ENCODE data around the gene TSHZ2. TPM values are rescaled to one million over a fixed set of nuclear protein-coding genes. Genes with fewer than 3 reads are reported as not detected.

Gene TSHZ2
- total RNA-seq, 4 donors from 2014 or later, result 4.0 to 57.8 (median 10.3) TPM

DNA sequence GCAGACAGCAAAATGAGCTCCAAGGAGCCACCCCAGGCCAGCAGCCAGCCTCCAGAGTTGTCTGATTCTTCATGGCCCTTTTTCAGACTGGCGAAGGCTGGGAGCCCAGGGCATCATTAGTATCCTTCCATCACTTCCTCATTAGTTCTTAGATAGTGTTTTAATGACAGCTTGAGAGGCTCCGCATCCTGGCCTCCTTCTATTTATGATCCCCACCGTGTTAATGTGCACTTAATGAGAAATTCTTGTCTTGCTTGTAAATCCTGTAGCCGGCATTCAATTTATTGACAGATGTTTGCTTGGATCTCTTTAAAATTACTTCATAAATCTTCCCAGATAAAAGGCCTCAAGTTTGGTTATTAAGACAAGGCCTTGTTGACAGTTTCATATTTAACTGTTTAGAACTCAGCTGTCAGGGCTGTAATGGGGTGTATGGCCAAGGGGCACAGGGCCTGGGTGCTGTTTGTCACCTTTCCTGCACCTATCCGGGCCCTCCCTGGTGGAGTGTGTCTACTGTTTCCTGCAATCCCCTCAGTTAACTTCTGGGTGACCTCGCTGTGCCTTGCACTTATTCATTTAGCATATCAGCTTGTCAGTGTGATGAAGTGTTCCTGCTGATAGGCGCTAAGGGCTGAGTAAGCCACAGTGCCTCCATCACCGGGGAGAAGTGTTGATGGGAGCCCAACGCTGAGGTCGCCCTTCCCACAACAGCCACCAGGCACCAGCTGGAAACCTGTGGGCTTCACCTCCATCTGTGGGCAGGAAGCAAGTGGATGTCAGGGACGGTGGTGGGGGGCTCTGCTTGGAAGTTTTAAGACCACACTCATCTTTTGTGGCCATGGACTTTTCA lies 169.3 kb downstream of the TSHZ2 start:
- TF ChIP-seq, protein P1, sequence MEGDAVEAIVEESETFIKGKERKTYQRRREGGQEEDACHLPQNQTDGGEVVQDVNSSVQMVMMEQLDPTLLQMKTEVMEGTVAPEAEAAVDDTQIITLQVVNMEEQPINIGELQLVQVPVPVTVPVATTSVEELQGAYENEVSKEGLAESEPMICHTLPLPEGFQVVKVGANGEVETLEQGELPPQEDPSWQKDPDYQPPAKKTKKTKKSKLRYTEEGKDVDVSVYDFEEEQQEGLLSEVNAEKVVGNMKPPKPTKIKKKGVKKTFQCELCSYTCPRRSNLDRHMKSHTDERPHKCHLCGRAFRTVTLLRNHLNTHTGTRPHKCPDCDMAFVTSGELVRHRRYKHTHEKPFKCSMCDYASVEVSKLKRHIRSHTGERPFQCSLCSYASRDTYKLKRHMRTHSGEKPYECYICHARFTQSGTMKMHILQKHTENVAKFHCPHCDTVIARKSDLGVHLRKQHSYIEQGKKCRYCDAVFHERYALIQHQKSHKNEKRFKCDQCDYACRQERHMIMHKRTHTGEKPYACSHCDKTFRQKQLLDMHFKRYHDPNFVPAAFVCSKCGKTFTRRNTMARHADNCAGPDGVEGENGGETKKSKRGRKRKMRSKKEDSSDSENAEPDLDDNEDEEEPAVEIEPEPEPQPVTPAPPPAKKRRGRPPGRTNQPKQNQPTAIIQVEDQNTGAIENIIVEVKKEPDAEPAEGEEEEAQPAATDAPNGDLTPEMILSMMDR (IDR thresholded peaks at IDR 0.05), result no peak
- TF ChIP-seq POLR2A (IDR thresholded peaks at IDR 0.05), result no peak
- no peak for DNase-seq
- no peaks in the 10 kb centered on the region for H3K36me3 ChIP-seq
- H3K27ac ChIP-seq, result no peak overlapping the region
- no peaks in the 10 kb centered on the region for H3K4me1 ChIP-seq
- no peaks in the 10 kb centered on the region for H3K9me3 ChIP-seq
- H3K27me3 ChIP-seq, result no peaks in the 10 kb centered on the region
- H3K4me3 ChIP-seq, result no peak overlapping the region

DNA sequence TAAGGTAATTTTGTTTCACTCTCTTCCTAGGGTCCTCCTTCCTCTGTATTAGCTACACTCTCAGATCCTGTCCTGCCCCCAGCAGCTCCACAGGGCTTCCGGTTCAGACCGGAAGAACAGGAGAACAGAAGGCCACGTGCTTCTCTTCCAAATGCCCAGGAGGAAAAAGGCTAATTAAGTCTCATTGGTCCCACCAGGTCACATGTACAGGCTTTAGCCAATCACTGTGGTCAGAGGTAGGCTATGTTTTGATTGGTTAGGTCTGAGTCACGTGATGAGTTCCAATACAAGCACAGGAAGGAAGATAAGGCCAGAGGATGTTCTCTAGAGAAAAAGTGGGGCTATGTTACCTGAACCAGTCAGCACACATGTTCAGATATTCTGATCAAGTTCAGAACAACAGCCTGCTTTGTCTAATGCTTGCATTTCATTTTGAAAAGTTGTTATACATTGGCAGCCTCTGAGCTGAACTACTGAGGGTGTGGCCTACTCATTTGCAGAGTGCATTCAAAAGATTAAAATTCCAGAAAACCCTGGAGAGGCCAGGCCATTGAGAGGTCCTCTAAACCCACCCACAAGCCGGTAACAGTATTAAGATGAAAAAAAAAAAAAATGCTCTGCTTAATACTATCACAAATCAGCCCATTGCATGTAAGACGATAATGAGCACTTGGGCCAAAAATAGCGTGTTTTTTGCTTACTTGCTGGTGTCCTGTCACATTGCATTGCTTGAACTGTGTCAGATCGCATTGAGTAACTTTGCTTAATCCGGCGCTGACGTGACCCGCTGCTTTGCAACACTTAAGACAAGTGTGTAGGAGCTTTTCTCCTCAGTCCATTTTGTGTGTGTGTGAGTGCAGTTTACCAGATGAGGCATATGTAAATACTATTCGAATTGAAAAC lies 170.3 kb downstream of the TSHZ2 start:
- H3K4me1 ChIP-seq, result no peaks in the 10 kb centered on the region
- H3K9me3 ChIP-seq, result no peaks in the 10 kb centered on the region
- DNase-seq, result no peak
- H3K27me3 ChIP-seq, result no peaks in the 10 kb centered on the region
- no peak overlapping the region for H3K27ac ChIP-seq
- no peak overlapping the region for H3K4me3 ChIP-seq
- no peaks in the 10 kb centered on the region for H3K36me3 ChIP-seq
- no peak for TF ChIP-seq POLR2A (IDR thresholded peaks at IDR 0.05)
- TF ChIP-seq, protein P1 (IDR thresholded peaks at IDR 0.05), result no peak

DNA sequence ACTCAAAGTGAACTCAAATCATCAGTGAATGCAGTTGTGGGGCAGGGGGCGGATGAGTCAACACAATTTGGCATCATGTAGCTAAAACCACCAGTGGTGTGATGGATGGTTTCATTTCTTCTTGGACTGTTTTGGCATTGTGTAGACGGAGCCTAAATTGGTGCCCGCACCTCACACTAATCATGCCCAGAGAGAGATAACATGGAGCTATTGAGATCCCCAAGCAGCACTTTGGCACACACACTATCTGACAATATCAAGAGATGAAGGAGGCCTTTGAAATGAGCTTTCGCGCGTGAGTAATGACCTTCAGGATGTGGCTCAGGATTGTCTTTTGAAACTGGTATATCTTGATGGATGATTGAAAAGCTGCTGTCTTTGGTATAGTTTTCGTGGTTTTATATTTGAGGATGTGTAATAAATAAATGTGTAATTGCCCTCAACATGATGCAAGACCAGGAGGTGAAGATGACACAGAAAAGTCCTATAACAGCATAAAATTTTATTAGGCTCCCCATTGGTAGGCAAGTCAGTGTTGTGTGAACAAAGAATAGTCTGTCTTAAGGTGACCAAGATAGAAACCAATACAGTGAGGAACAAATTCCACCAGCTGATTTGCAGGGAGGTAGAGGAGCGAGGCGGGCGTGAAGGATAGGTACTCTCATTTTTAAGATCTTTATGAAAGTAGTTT lies 174.2 kb downstream of the TSHZ2 start:
- H3K4me3 ChIP-seq, result no peak overlapping the region

DNA sequence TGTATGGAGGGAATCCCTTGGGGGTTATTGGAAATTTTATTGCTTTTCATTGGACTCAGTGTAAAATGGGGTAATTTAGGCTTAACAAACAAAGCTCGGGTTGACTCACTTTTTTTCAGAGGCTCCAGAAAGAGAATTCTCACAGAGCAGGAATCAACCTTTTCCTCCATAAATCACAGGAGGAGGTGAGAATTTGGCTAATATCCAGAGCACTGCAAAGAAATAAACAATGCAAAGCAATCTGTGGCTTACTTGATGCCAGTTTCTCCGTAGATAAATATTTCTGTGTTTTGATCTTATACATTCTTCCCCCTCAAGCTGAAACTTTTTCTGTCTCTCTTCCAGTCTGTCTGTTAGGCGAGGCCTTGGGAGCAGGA lies 176.6 kb downstream of the TSHZ2 start:
- H3K4me3 ChIP-seq, result no peak overlapping the region
- H3K27ac ChIP-seq, result no peak overlapping the region
- no peaks in the 10 kb centered on the region for H3K36me3 ChIP-seq
- no peaks in the 10 kb centered on the region for H3K27me3 ChIP-seq
- no peaks in the 10 kb centered on the region for H3K4me1 ChIP-seq
- DNase-seq, result no peak
- no peaks in the 10 kb centered on the region for H3K9me3 ChIP-seq
- TF ChIP-seq, protein P1 (IDR thresholded peaks at IDR 0.05), result no peak
- TF ChIP-seq POLR2A (IDR thresholded peaks at IDR 0.05), result no peak

More for the DNA sequence above, 174.2 kb downstream of the TSHZ2 start:
- no peak for TF ChIP-seq POLR2A (IDR thresholded peaks at IDR 0.05)
- TF ChIP-seq, protein P1 (IDR thresholded peaks at IDR 0.05), result no peak
- no peak overlapping the region for H3K27ac ChIP-seq
- no peaks in the 10 kb centered on the region for H3K9me3 ChIP-seq
- DNase-seq, result no peak
- H3K27me3 ChIP-seq, result no peaks in the 10 kb centered on the region
- H3K4me1 ChIP-seq, result no peaks in the 10 kb centered on the region
- no peaks in the 10 kb centered on the region for H3K36me3 ChIP-seq

DNA sequence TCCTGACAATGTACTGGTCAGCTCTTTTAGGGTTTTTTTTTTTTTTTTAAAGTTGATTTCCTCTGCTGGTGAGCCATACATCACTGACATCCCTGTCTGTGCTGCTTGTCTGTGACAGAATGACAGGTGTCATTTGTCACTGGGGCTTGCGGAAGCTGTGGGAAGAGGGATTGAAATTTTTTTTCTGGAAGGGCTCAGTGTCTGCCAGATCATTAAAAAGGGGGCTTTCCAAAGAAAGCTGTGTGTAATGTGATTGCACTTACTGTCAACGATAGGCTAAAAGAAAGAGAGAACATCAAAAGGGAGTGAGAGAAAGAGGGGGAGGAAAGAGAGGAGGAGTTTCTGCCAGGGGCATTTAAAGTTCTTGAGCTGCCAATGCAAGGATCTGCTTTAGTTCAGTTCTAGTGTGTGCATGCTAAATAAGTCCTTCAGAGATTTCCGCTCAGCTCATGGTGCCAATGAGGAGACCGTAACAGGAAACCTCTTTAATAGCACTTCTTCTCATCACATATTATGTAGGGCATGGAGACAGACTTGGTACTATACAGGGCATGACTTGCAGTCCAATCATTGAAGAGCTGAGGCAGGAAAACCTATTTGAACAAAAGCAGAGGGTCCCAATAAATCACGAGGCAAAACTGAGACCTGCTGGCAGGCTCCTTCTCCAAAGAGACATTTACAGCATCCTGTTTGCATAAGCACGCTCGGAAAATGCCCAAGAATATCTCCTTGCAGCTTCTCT lies 177.2 kb downstream of the TSHZ2 start:
- H3K9me3 ChIP-seq, result no peaks in the 10 kb centered on the region
- no peak overlapping the region for H3K4me3 ChIP-seq
- no peak for TF ChIP-seq POLR2A (IDR thresholded peaks at IDR 0.05)
- TF ChIP-seq, protein P1 (IDR thresholded peaks at IDR 0.05), result no peak
- H3K36me3 ChIP-seq, result no peaks in the 10 kb centered on the region
- DNase-seq, result no peak
- no peak overlapping the region for H3K27ac ChIP-seq
- no peaks in the 10 kb centered on the region for H3K4me1 ChIP-seq
- no peaks in the 10 kb centered on the region for H3K27me3 ChIP-seq
